Transverse colon (tissue), 4 donors: ENCODE data around the gene CCNB2. TPM values are rescaled to one million over a fixed set of nuclear protein-coding genes. Genes with fewer than 3 reads are reported as not detected.
"Not testable (repeated sequence)": the region's sequence is repeated elsewhere in the genome, so short reads cannot be mapped to it uniquely, and the experiment has no call there.

Experiments used
- DNase-seq: peaks from one replicate; pipeline ENCODE4 v3.0.0-alpha.2; 2019
- H3K27ac ChIP-seq, 4 donors: fragments of 200-600 bp; sonication (generic); 2 replicates each; pipeline ENCODE4 v1.5.1; 2016 to 2018; ENCODE audit warnings: inconsistent platforms in 4 of 4
- H3K27me3 ChIP-seq: fragments of 200-600 bp; sonication (generic); 2 replicates; pipeline ENCODE4 v1.5.1; 2017; ENCODE audit warnings: inconsistent platforms
- H3K36me3 ChIP-seq, 4 donors: fragments of 200-600 bp; sonication (generic); 2 replicates each; pipeline ENCODE4 v1.5.1; 2017 to 2019; ENCODE audit warnings: inconsistent platforms in 4 of 4
- H3K4me1 ChIP-seq, 4 donors: fragments of 200-600 bp; sonication (generic); 2 replicates each; pipeline ENCODE4 v1.5.1; 2017 to 2020; ENCODE audit warnings: inconsistent platforms in 4 of 4
- H3K4me3 ChIP-seq, 4 donors: fragments of 200-600 bp; sonication (generic); 1 replicate in 1 of 4; 2 replicates in 3 of 4; pipeline versions ENCODE4 v1.5.1 to v1.6.1; 2017 to 2019; ENCODE audit warnings: inconsistent platforms in 4 of 4
- H3K9me3 ChIP-seq, 2 donors: fragments of 200-600 bp; sonication (generic); 2 replicates each; pipeline ENCODE4 v1.5.1; 2017 to 2019; ENCODE audit warnings: inconsistent platforms in 2 of 2
- CTCF ChIP-seq, 5 experiments: fragments of 200-600 bp in 3 of 5; fragments of 450-650 bp in 2 of 5; sonication (generic) in 3 of 5; IDR thresholded peaks; 1 replicate in 2 of 5; 2 replicates in 3 of 5; pipeline ENCODE4 v1.5.1; 2016 to 2017; ENCODE audit warnings: antibody characterized with exemption in 5 of 5, inconsistent platforms in 3 of 5, mild to moderate bottlenecking in 2 of 5, moderate library complexity in 1 of 5
- EP300 ChIP-seq: sonication (generic); formaldehyde crosslinking; IDR thresholded peaks from one replicate; pipeline ENCODE4 v1.6.1; 2017; ENCODE audit warnings: antibody characterized with exemption, low read depth
- POLR2A ChIP-seq: fragments of 450-650 bp; IDR thresholded peaks from one replicate; pipeline ENCODE4 v1.6.1; 2016; ENCODE audit warnings: antibody characterized with exemption, mild to moderate bottlenecking, moderate library complexity
- POLR2AphosphoS5 ChIP-seq, 3 donors: sonication (generic); formaldehyde crosslinking; IDR thresholded peaks; one replicate each; pipeline ENCODE4 v1.6.1; 2016; ENCODE audit warnings: antibody characterized with exemption in 3 of 3
- WGBS, 2 donors: methylation state at CpG; one replicate each; pipeline ENCODE4 v1.1.5; 2018; ENCODE audit warnings: low coverage in 1 of 2; 5-methylcytosine and 5-hydroxymethylcytosine counted together
- in situ Hi-C, 4 donors: fragments of 200-750 bp; cut with MboI; loops; one replicate each; pipeline versions ENCODE4 v1.15.0 to v1.15.1; 2017; ENCODE audit warnings: low sequenced_read_pairs in 3 of 4, low pct_ligation_motif_present in 1 of 4, low pct_unique_long_range_greater_than_20kb in 1 of 4
- intact Hi-C: fragments of 100-400 bp; cut with DNase I; formaldehyde crosslinking; loops from one replicate; pipeline ENCODE4 v1.15.1; 2023; ENCODE audit warnings: low total_unique reads
- total RNA-seq, 4 donors: library from RNA; depleted of rRNA; stranded (reverse); fragments of >200 nt; gene quantifications; one replicate each; pipeline ENCODE4 v1.1.0, GENCODE V29; 2016

CCNB2 gene
- total RNA-seq, 4 donors from 2014 or later = 1.9 to 132 (median 6.4) TPM

DNA sequence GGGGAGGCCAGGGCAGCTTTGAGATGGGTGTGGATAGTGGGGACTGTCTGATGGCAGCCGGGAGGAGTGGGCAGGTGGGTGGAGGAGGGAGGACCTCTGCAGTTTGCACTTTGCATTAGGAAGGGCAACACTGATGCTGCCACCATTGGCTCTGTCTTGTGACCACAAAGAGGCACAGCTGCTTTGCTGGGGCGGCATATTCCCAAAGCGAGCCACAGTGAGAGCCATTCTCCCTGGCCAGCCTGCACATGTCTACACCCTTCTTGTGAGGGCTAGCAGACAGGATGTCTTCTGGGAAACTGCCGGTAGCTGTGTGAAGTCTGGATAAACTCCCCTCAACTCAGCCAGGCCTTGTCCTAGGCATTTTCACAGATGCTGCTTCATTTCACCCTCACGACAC lies 38.3 kb downstream of the CCNB2 start:
- H3K27ac ChIP-seq = no peak overlapping the region
- DNase-seq = no peak
- peaks cover 0 to 8% (median 2%) of the 10 kb centered on the region in 4 donors for H3K4me1 ChIP-seq
- H3K9me3 ChIP-seq = no peaks in the 10 kb centered on the region
- WGBS, 2 donors = 95% methylated on average over 5 of the region's 5 CpGs; no CpG with 5 or more reads in 1 of the 2 donors
- in situ Hi-C loops = no loop called here
- TF ChIP-seq POLR2AphosphoS5 (IDR thresholded peaks at IDR 0.05) = no peak
- TF ChIP-seq POLR2A = no peak
- H3K36me3 ChIP-seq = peaks cover 0 to 9% (median 3%) of the 10 kb centered on the region in 4 donors
- no peaks in the 10 kb centered on the region for H3K27me3 ChIP-seq
- intact Hi-C loops = no loop called here
- H3K4me3 ChIP-seq = no peak overlapping the region

GRCh38 chr15:59144594-59144993 lies 39.6 kb downstream of the CCNB2 start:
- H3K4me3 ChIP-seq, in situ Hi-C loops, H3K27me3 ChIP-seq, H3K36me3 ChIP-seq, H3K9me3 ChIP-seq, intact Hi-C loops, DNase-seq, H3K27ac ChIP-seq, H3K4me1 ChIP-seq: not testable (repeated sequence)
- 80 to 84% methylated on average over 1 to 10 of the region's 10 CpGs for WGBS, 2 donors

DNA sequence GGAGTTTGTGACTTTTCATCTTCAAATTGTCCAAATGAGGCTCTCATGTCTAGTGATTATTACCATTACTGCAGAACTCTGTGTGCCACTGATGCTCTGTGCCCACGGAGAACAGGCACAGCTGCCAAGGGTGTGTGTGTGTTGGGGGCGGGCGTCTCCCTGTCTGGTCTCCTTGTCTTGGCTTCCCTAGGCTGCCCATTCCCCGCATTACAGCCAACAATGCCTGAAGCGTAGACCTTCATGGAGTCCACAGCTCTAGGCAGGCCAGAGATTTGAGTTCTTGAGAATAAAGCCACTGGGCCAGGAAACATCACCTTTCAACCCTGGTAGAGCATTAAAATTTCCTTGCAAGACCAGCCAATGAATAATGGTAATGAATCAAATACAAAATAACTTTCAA lies 42.7 kb downstream of the CCNB2 start:
- no peaks in the 10 kb centered on the region for H3K4me1 ChIP-seq
- no peak for TF ChIP-seq CTCF (IDR thresholded peaks at IDR 0.05)
- no peak for TF ChIP-seq POLR2AphosphoS5 (IDR thresholded peaks at IDR 0.05)
- peaks cover 0 to 19% (median 8%) of the 10 kb centered on the region in 4 donors for H3K36me3 ChIP-seq
- in situ Hi-C loops (no loop called here), intact Hi-C loops (no loop called here)
- WGBS, 2 donors = 90 to 96% methylated on average over 4 to 5 of the region's 5 CpGs
- no peak for DNase-seq
- no peaks in the 10 kb centered on the region for H3K9me3 ChIP-seq
- no peaks in the 10 kb centered on the region for H3K27me3 ChIP-seq
- H3K27ac ChIP-seq = no peak overlapping the region
- H3K4me3 ChIP-seq = no peak overlapping the region

DNA sequence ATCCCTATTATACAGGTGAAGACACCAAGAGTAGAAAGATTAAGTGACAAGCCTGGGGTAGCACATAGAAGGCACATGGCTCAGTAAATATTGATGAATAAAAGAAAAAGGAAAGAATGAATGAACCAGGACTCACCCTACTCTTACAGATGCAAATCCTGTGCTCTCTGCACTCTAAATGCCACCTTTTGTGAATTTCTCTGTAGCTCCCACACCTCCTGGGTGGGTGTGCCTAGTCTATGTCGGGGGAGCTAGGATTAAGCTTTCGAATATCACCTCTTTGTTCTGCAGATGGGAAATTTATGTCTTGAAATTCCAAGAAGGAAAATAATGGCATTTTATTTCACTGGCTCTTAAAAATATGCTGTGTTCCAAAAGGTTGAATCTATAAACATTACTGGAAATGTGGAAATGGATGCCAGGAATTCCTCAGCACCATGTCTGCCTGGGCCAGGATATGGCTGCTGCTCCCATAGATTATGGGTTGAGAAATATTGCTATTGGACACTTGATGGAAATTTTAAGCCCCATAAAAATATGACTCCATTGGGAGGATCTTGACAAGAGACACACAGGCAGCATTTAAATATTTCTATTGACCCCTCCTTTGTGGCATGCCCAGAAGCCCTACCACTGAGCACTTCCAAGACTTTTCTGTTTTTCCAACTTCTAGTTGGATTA lies 43.3 kb downstream of the CCNB2 start:
- intact Hi-C loops (no loop called here), in situ Hi-C loops (no loop called here)
- DNase-seq = no peak
- TF ChIP-seq POLR2A (no peak), EP300 (no peak), POLR2AphosphoS5 (IDR thresholded peaks at IDR 0.05) (no peak), CTCF (IDR thresholded peaks at IDR 0.05) (no peak)
- no peaks in the 10 kb centered on the region for H3K27me3 ChIP-seq
- peaks cover 0 to 26% (median 11%) of the 10 kb centered on the region in 4 donors for H3K36me3 ChIP-seq
- H3K27ac ChIP-seq = no peak overlapping the region
- no peak overlapping the region for H3K4me3 ChIP-seq
- H3K9me3 ChIP-seq = no peaks in the 10 kb centered on the region
- 80 to 90% methylated on average over 2 of the region's 2 CpGs for WGBS, 2 donors
- no peaks in the 10 kb centered on the region for H3K4me1 ChIP-seq

- DNase-seq = no peak
- Histone ChIP-seq H3K36me3 (peaks cover 0 to 25% (median 10%) of the 10 kb centered on the region in 4 donors), H3K4me3 (no peak overlapping the region), H3K4me1 (no peaks in the 10 kb centered on the region), H3K9me3 (no peaks in the 10 kb centered on the region), H3K27ac (no peak overlapping the region), H3K27me3 (no peaks in the 10 kb centered on the region)
- WGBS, 2 donors = 0 to 55% methylated on average over 1 to 2 of the region's 2 CpGs
- no peak for TF ChIP-seq CTCF (IDR thresholded peaks at IDR 0.05)
- no peak for TF ChIP-seq POLR2A
- no peak for TF ChIP-seq POLR2AphosphoS5 (IDR thresholded peaks at IDR 0.05)
- no peak for TF ChIP-seq EP300
- in situ Hi-C loops = loop anchor here in 1 of 4 donors (25.0 kb wide), 1 partner anchor 337 kb away; no protein-coding TSS in a partner anchor
- intact Hi-C loops = no loop called here
Observed at GRCh38 chr15:59150185-59150584, 45.2 kb downstream of the CCNB2 start.
